ENCODE measurements around the gene SMARCD1. TPM values are rescaled to one million over a fixed set of nuclear protein-coding genes. Genes with fewer than 3 reads are reported as not detected.
A peak's percentile ranks its signal among the peaks of the same experiment; 100 is the strongest.

The SMARCD1 gene
- 10 to 100 TPM; 18.3 to 27.7 TPM for total RNA-seq
- long read RNA-seq, partial matches to known transcripts = 0 of 2 reads
- long read RNA-seq, other reads (novel, unspliced or antisense) = 1 of 2 reads

- ATAC-seq = peak; percentile 94 to 97
- intact Hi-C loops (cut with DNase I) = loop anchor here in 1 of 2 donors (2.0 kb wide), 1 partner anchor 82 kb away; the partner anchor contains the start of gene CERS5
- peak; percentile 94 for DNase-seq
Measured at GRCh38 chr12:50084775-50085614, at the start of gene SMARCD1. Gene SMARCD1 (plus strand): TSS chr12:50085342. CDS start chr12:50085370, 28 bp downstream.

GRCh38 chr12:50038336-50038735 lies 46.8 kb upstream of the SMARCD1 start:
- ATAC-seq = no peak
- DNase-seq = no peak
- intact Hi-C loops (cut with DNase I) = no loop called here

- ATAC-seq = peak; percentile 93
- intact Hi-C loops (cut with DNase I) = no loop called here
- peak; percentile 90 for DNase-seq
Measured at GRCh38 chr12:50039151-50039835, 45.8 kb upstream of the SMARCD1 start.

- intact Hi-C loops (cut with DNase I) = no loop called here
- DNase-seq (no peak), ATAC-seq (no peak)
Measured at GRCh38 chr12:50040657-50041056, 44.5 kb upstream of the SMARCD1 start.

- no peak for DNase-seq
- intact Hi-C loops (cut with DNase I) = no loop called here
- no peak for ATAC-seq
Measured at GRCh38 chr12:50041062-50041860, 43.9 kb upstream of the SMARCD1 start.

GRCh38 chr12:50041962-50042361 lies 43.2 kb upstream of the SMARCD1 start:
- DNase-seq (no peak), ATAC-seq (no peak)
- intact Hi-C loops (cut with DNase I) = no loop called here

GRCh38 chr12:50042693-50043092 lies 42.4 kb upstream of the SMARCD1 start:
- DNase-seq (no peak), ATAC-seq (no peak)
- intact Hi-C loops (cut with DNase I) = no loop called here

GRCh38 chr12:50043308-50043707 lies 41.8 kb upstream of the SMARCD1 start:
- DNase-seq (no peak), ATAC-seq (no peak)
- intact Hi-C loops (cut with DNase I) = no loop called here

- DNase-seq (no peak), ATAC-seq (no peak)
- intact Hi-C loops (cut with DNase I) = no loop called here
Measured at GRCh38 chr12:50043854-50044253, 41.3 kb upstream of the SMARCD1 start.

- DNase-seq (no peak), ATAC-seq (no peak)
- intact Hi-C loops (cut with DNase I) = no loop called here
Measured at GRCh38 chr12:50047693-50048250, 37.4 kb upstream of the SMARCD1 start.

- ATAC-seq (no peak), DNase-seq (no peak)
- intact Hi-C loops (cut with DNase I) = no loop called here
Measured at GRCh38 chr12:50049254-50050118, 35.7 kb upstream of the SMARCD1 start.

GRCh38 chr12:50050119-50050385 lies 35.1 kb upstream of the SMARCD1 start:
- intact Hi-C loops (cut with DNase I) = no loop called here
- no peak for ATAC-seq
- DNase-seq = no peak

- DNase-seq (peak; percentile 83), ATAC-seq (peak; percentile 89 to 93)
Measured at GRCh38 chr12:50050410-50051098, 34.6 kb upstream of the SMARCD1 start.

GRCh38 chr12:50051101-50051806 lies 33.9 kb upstream of the SMARCD1 start:
- intact Hi-C loops (cut with DNase I) = no loop called here
- DNase-seq = no peak
- peak in 1 of 2 donors; percentile 7 for ATAC-seq

More at GRCh38 chr12:50050410-50051098, 34.6 kb upstream of the SMARCD1 start:
- intact Hi-C loops (cut with DNase I) = no loop called here

- ATAC-seq (no peak), DNase-seq (no peak)
- intact Hi-C loops (cut with DNase I) = no loop called here
Measured at GRCh38 chr12:50052544-50052943, 32.6 kb upstream of the SMARCD1 start.

- intact Hi-C loops (cut with DNase I) = no loop called here
Measured at GRCh38 chr12:50052964-50053363, 32.2 kb upstream of the SMARCD1 start.

GRCh38 chr12:50053583-50053982 lies 31.6 kb upstream of the SMARCD1 start:
- ATAC-seq (no peak), DNase-seq (no peak)
- intact Hi-C loops (cut with DNase I) = no loop called here

More at GRCh38 chr12:50052964-50053363, 32.2 kb upstream of the SMARCD1 start:
- DNase-seq (no peak), ATAC-seq (no peak)

All from left cardiac atrium (tissue), 4 donors.